Fibroblast of skin of right biceps (primary cell): ENCODE results near the gene B4GALNT1.
"Not testable (repeated sequence)": the region's sequence is repeated elsewhere in the genome, so short reads cannot be mapped to it uniquely, and the experiment has no call there.

Experiments
- DNase-seq: peaks from one replicate; pipeline ENCODE4 v3.0.0-alpha.2; 2013

Gene B4GALNT1

GRCh38 chr12:57606821-57607220, 26.2 kb downstream of the B4GALNT1 start:
- DNase-seq, result no peak

DNA sequence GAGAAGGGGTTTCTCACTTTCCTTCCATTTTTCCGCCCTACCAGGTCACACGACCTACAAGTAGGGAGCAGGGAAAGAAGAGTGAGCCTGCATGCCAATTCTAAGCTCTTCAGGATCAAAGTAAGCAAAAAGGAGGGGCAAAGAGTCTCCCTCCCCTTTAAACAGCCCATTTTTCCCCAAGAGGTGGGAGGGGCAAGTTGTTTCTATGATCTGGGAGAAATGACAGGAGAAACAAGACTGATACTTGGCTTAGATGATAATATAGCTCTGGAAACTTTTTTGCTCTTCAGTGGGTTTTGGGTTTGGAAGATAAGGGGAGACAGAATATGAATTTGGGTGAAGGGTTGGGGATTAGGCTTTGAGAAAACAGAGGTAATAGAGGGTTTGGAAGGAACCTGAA, 26.6 kb downstream of the B4GALNT1 start:
- DNase-seq, result no peak

DNA sequence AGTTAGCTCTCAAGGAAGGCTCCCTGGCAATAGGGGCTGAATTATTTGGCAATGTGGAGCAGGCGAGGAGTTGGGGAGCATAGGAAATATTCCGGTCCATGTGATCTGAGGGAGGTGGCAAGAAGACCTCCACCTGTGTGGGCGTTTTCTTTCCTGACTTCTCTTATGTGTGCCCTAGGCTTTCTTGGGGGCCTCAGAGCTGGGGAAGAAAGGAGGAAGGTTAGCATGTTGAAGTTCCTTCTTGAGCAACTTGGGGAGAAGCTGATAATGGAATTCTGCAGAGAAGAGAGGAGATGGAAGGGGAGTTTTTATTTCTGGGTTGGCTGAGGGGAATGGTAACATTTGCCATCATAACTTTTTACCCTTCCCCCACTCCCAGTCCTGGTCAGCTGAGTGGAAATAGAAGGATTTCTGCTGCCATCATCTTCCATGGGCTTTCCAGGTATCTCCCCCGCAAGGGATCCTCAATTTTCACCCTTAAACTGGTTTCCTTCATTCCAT, 27.1 kb downstream of the B4GALNT1 start:
- no peak for DNase-seq

- peak; percentile 16 for DNase-seq
These were observed 27.8 kb downstream of the B4GALNT1 start for GRCh38 chr12:57604992-57605810.

DNA sequence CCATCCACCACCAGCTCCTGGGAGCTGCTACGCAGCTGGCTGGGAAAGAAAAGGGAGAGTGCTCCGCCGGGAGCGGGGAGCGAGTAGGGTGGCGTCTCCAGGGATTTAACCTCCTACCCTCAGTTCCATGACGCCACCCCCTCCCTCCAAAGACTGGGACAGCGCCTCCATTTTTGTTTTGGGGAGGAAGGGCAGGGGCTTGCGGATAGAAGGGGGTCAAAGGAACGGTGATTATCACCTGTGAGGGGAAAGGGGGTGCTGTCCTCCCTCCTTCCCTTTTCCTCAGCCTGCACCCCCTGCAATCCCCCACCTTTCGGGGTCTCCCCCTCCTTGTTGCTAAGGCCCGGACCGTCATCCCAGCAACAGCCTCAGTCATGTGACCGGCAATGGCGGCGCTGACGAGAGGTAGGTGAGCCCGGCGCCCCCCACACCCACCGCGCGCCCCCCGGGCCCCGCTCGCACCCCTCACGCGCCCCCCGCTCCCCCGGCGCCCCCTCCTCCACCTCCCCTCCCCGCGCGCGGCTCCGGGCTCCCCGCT, 28.5 kb downstream of the B4GALNT1 start, which contains the start of gene DTX3:
Gene DTX3, plus strand, starts transcription at position 371 of the 538 bp plus-strand sequence. CDS start 1,694 bp downstream, outside the sequence.
- DNase-seq, result peak; percentile 28

- peak; percentile 38 for DNase-seq
These were observed 29.1 kb downstream of the B4GALNT1 start for GRCh38 chr12:57603815-57604453.

DNA sequence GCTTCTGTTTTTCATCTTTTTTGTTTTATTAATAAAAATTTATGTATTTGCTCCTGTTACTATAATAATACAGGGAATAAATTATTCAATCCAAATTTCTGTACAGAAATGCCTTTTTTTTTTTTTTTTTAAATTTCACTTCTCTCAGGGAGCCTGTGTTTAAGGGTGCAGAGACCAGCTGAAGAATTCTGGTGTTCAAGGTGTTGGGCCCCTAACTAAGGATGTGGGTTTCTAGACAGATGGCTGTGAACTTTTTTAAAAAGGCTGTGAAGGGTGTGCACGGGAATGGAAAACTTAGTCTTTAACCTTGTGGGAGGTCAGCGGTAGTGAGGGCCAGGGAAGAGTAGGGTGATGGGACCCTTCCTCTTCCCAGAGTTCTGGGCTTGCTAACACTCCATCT, 29.7 kb downstream of the B4GALNT1 start:
- DNase-seq, result no peak

- DNase-seq, result no peak
These were observed 30.5 kb downstream of the B4GALNT1 start for GRCh38 chr12:57602544-57602943.

DNA sequence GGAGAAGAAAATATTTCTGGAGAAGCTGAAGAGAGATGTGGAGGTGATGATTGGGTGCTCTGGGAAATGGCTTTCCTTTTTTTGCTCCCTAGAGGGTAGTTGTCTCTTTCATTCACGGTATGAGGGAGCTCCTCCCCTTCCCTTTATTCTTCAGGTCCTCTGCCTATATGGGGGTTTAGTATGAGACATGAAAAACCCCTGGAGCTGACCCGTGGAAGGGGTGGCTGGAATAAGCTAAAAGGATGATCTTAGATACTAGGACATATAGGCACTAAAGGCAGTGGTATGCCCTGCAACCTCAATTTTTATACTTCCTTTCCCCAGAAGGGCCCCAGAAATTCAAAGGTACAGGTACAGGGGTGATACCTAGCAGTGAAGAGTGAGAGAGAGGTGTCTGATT, 32.6 kb downstream of the B4GALNT1 start:
- no peak for DNase-seq

DNA sequence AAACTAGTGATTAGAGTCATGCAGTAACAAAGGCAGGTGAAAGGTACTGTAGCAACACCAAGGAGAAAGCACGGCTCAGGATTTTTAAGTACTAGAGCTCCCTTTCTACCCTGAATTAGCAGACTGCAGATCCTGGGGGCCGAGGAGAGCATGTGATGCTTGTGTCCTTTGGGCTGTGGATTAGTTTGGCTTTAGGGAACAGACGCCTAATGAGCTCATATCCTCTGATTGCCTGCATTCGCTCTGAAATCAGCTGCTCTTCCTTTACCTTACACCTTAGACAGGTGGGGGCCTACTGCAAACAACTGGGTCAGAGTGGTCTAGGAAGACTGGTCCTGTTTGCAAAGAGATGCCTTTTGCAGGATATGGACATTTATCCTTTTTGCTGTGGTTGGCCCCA, 39.8 kb downstream of the B4GALNT1 start:
- no peak for DNase-seq

DNA sequence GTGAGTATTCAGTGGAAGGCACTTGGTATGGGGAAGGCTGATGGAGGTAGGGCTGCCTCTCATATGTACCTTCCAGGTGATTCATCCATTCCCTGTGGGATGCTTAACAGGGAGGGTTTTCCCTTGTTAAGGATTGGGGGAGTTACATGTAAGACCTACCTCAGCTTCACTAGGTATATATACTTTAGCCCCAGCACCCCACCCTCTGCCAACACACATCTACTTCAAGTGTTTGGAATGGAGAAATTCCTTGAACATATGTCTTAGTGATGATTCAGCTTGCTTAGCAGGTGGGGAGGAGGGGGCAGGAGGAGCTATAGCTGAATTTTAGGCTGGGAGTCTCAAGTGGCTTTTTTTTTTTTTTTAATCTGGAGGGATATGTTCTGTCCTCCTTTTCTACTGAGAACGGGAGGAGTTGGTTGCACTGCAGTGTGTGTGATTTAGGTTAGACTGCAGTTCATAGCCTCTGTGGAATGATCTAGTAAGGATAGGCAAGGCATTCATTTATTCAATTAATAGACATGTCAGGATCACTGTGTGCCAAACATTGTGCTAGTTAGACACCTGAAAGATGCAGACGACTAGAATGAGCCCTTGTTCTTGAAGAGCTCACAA, 40.3 kb downstream of the B4GALNT1 start:
- DNase-seq, result no peak

DNA sequence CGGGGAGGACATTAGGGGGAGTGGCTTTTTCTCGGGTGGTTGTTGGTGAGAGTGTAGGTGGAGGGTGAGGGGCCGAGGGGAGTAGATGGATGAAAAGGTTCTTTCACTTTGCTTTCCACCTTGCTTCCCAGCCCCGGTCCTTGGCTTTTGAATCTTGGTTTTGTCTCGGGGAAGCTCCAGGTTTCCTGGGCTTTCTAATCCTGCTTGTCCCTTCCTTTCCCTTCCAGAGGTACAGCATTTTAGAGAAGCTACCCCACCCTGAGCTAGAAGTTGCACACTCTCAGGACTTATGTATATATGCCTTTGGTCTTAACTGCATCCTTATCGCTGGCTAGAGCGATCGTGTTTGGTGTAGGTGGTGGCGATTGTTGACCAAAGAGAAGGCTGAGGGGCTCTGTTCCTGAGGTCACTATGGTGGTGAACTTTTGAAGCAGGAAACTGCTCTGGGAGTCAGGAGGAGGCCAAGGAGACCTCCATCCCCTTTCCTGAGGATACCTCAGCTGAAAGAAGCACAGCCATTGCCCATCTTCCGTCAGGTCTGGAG, 41.1 kb downstream of the B4GALNT1 start:
- DNase-seq, result no peak

- DNase-seq, result peak; percentile 51
These were observed 41.9 kb downstream of the B4GALNT1 start, which contains the start of gene PIP4K2C for GRCh38 chr12:57590864-57591781. Gene PIP4K2C (plus strand): TSS chr12:57591192. CDS start chr12:57591290, 98 bp downstream.

DNA sequence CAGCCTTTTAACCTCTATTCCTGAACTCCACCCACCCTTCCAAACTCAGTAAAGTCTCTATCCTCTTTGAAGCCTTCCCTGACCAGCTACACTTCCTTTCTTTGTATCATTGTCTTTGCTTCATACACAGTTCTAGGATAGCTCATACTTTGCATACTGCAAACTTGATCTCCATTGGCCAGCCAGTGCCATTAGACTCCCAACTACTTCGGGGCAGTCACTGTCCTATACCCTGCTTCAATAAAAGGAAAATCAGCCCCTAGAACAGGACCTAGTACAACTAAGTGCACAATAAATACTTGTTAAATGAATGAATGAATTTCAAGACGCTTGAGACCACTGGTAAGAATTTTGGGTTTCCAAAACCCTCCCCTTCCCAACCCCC, 42.5 kb downstream of the B4GALNT1 start:
- no peak for DNase-seq

DNA sequence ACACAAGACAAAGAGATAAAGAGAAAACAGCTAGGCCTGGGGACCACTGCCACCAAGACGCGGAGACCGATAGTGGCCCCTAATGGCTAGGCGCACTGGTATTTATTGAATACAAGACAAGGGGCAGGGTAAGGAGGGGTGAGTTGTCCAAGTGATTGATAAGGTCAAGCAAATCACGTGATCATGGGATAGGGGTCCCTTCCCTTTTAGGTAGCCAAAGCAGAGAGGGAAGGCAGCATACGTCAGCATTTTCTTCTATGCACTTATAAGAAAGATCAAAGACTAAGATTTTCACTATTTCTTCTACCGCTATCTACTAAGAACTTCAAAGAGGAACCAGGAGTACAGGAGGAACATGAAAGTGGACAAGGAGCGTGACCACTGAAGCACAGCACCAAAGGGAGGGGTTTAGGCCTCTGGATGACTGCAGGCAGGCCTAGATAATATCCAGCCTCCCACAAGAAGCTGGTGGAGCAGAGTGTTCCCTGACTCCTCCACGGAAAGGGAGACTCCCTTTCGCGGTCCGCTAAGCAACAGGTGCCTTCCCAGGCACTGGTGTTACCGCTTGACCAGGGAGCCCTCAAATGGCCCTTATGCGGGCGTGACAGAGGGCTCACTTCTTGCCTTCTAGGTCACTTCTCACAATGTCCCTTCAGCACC, 43.9 kb downstream of the B4GALNT1 start:
- DNase-seq, result not testable (repeated sequence)

DNA sequence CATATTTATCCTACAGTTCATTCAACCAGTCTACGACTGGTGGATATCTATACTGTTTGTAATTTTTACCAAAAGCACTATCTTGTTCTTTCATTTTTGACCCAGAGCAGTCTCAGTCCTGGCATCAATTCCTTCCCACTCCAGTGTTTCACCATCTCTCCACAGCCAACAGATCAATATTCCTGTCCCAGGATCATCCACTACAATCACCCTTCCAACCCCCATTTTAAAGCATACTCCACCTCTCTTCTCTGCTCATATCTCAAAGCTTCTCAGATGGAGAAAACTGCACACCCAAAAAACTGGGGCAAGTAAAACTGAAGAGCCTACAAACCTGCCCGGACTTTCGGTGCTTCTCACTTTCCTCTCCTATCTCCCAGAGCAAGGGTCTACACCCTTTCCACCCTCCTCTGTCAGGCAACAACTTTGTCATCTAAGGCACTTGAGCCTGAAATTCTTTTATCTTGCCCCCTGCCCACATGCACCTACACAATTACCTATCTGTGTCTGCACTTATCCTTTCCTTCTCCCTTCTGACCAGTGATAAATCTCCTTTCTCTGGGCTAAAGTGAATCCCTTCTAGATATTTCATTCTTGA, 46.1 kb downstream of the B4GALNT1 start:
- DNase-seq, result no peak

DNA sequence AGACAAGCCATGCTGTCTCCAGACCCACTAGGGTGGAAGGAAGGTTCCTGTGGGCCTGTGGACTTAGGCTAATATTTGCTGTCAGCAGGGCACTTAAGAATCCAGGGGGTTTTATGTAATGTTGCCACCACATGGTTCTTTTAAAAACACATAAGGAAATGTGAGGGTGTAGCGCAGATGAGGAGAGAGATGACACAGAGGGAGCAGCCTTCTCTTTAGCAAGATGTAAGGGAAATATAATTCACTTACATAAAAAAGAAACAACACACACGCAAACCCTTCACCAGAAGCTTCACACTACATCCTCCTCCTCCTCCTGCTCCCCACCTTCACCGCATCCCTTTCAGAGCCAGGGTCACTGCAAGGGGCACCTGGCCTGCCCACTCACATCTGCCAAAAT, 46.9 kb downstream of the B4GALNT1 start:
- DNase-seq, result no peak

- no peak for DNase-seq
These were observed 47.8 kb downstream of the B4GALNT1 start for GRCh38 chr12:57585156-57585555.

GRCh38 chr12:57584690-57585089, 48.3 kb downstream of the B4GALNT1 start:
- no peak for DNase-seq

GRCh38 chr12:57584050-57584449, 49.0 kb downstream of the B4GALNT1 start:
- DNase-seq, result no peak
